H9 (cell line): ENCODE results near the gene CRABP2. TPM values are rescaled to one million over a fixed set of nuclear protein-coding genes. Genes with fewer than 3 reads are reported as not detected.
A peak's percentile ranks its signal among the peaks of the same experiment; 100 is the strongest.

Source experiments
- DNase-seq: peaks from one replicate; pipeline ENCODE4 v3.0.0-alpha.2; 2017
- H2AFZ ChIP-seq: one replicate; pipeline ENCODE4 v1.6.1; 2013; ENCODE audit warnings: mild to moderate bottlenecking, low read length, control low read depth, moderate library complexity
- H2AK5ac ChIP-seq: 2 replicates; pipeline ENCODE4 v1.6.1; 2013; ENCODE audit warnings: low read length, control low read depth, mixed read lengths; ENCODE audit not compliant: insufficient read length
- H2BK120ac ChIP-seq: one replicate; pipeline ENCODE4 v1.6.1; 2013; ENCODE audit warnings: low read depth, mild to moderate bottlenecking, low read length, control low read depth, inconsistent platforms; ENCODE audit not compliant: poor library complexity, severe bottlenecking
- H2BK12ac ChIP-seq: 2 replicates; pipeline ENCODE4 v1.6.1; 2013; ENCODE audit warnings: low read length, control low read depth, mixed read lengths, low read depth; ENCODE audit not compliant: insufficient read length
- H2BK15ac ChIP-seq: 2 replicates; pipeline ENCODE4 v1.6.1; 2013; ENCODE audit warnings: low read depth, low read length, control low read depth
- H2BK20ac ChIP-seq: one replicate; pipeline ENCODE4 v1.6.1; 2013; ENCODE audit warnings: low read depth, mild to moderate bottlenecking, low read length, control low read depth, inconsistent platforms; ENCODE audit not compliant: poor library complexity, severe bottlenecking
- H2BK5ac ChIP-seq: 2 replicates; pipeline ENCODE4 v1.6.1; 2013; ENCODE audit warnings: low read length, control low read depth, mixed read lengths; ENCODE audit not compliant: insufficient read length
- H3K14ac ChIP-seq: 2 replicates; pipeline ENCODE4 v1.6.1; 2013; ENCODE audit warnings: low read length, control low read depth; ENCODE audit not compliant: insufficient read depth
- H3K18ac ChIP-seq: 2 replicates; pipeline ENCODE4 v1.6.1; 2013; ENCODE audit warnings: low read depth, mild to moderate bottlenecking, mixed read lengths, low read length, control low read depth; ENCODE audit not compliant: insufficient read length
- H3K23ac ChIP-seq: 2 replicates; pipeline ENCODE4 v1.6.1; 2013; ENCODE audit warnings: low read length, control low read depth, mixed read lengths, low read depth; ENCODE audit not compliant: insufficient read length
- H3K23me2 ChIP-seq: 2 replicates; pipeline ENCODE4 v1.6.1; 2013; ENCODE audit warnings: low read depth, mild to moderate bottlenecking, mixed read lengths, low read length, control low read depth; ENCODE audit not compliant: insufficient read length, poor library complexity, severe bottlenecking
- H3K27ac ChIP-seq: 2 replicates; pipeline ENCODE4 v1.5.1; 2013; ENCODE audit warnings: low read length, control low read depth, mixed read lengths, low read depth; ENCODE audit not compliant: insufficient read length
- H3K27me3 ChIP-seq: 2 replicates; pipeline ENCODE4 v1.6.1; 2013; ENCODE audit warnings: low read length, control low read depth, inconsistent platforms; ENCODE audit not compliant: insufficient read depth
- H3K4ac ChIP-seq: 2 replicates; pipeline ENCODE4 v1.6.1; 2013; ENCODE audit warnings: low read depth, mild to moderate bottlenecking, control low read depth, inconsistent platforms, low read length, moderate library complexity
- H3K4me1 ChIP-seq: 2 replicates; pipeline ENCODE4 v1.6.1; 2013; ENCODE audit warnings: low read length, control low read depth, inconsistent platforms; ENCODE audit not compliant: insufficient read depth
- H3K4me2 ChIP-seq: 2 replicates; pipeline ENCODE4 v1.6.1; 2013; ENCODE audit warnings: low read length, control low read depth, mixed read lengths; ENCODE audit not compliant: insufficient read length, insufficient read depth
- H3K56ac ChIP-seq: 2 replicates; pipeline ENCODE4 v1.6.1; 2013; ENCODE audit warnings: low read depth, mild to moderate bottlenecking, mixed read lengths, low read length, control low read depth; ENCODE audit not compliant: insufficient read length
- H3K79me1 ChIP-seq: 2 replicates; pipeline ENCODE4 v1.6.1; 2013; ENCODE audit warnings: low read depth, mild to moderate bottlenecking, moderate library complexity, low read length, control low read depth, inconsistent platforms; ENCODE audit not compliant: insufficient read depth, poor library complexity, severe bottlenecking
- H3K79me2 ChIP-seq: 2 replicates; pipeline ENCODE4 v1.6.1; 2013; ENCODE audit warnings: low read length, control low read depth, inconsistent platforms; ENCODE audit not compliant: insufficient read depth
- H3K9ac ChIP-seq: 2 replicates; pipeline ENCODE4 v1.6.1; 2013; ENCODE audit warnings: low read length, control low read depth, mixed read lengths; ENCODE audit not compliant: insufficient read length; ENCODE audit errors: extremely low read depth
- H3K9me3 ChIP-seq: one replicate; pipeline ENCODE4 v1.6.1; 2013; ENCODE audit warnings: low read depth, low read length, inconsistent platforms; ENCODE audit not compliant: control insufficient read depth
- H3T11ph ChIP-seq: one replicate; pipeline ENCODE4 v1.6.1; 2013; ENCODE audit warnings: mild to moderate bottlenecking, low read length, control low read depth, inconsistent platforms
- H4K20me1 ChIP-seq: one replicate; pipeline ENCODE4 v1.6.1; 2013; ENCODE audit not compliant: control insufficient read depth, insufficient read length, insufficient read depth
- H4K5ac ChIP-seq: 2 replicates; pipeline ENCODE4 v1.6.1; 2013; ENCODE audit warnings: low read depth, mild to moderate bottlenecking, mixed read lengths, low read length, control low read depth; ENCODE audit not compliant: insufficient read length
- H4K8ac ChIP-seq: replicated peaks from 2 replicates; pipeline ENCODE4 v1.6.1; 2013; ENCODE audit warnings: low read length, control low read depth, mixed read lengths, low read depth; ENCODE audit not compliant: insufficient read length
- H4K91ac ChIP-seq: 2 replicates; pipeline ENCODE4 v1.6.1; 2013; ENCODE audit warnings: low read depth, mild to moderate bottlenecking, moderate library complexity, mixed read lengths, low read length, control low read depth; ENCODE audit not compliant: insufficient read length
- H3K27ac Mint-ChIP-seq, 3 experiments: 2 replicates in 2 of 3; 3 replicates in 1 of 3; pipeline ENCODE4 v1.8.0; 2020 to 2021; ENCODE audit warnings: mixed read lengths in 3 of 3, mild to moderate bottlenecking in 1 of 3, moderate library complexity in 1 of 3
- H3K27me3 Mint-ChIP-seq: 2 replicates; pipeline ENCODE4 v1.8.0; 2021; ENCODE audit warnings: low read depth, mild to moderate bottlenecking, moderate library complexity, mixed read lengths
- H3K36me3 Mint-ChIP-seq, 3 experiments: 2 replicates in 2 of 3; 3 replicates in 1 of 3; pipeline ENCODE4 v1.8.0; 2020 to 2021; ENCODE audit warnings: low read depth in 3 of 3, mixed read lengths in 3 of 3; ENCODE audit not compliant: insufficient read depth in 1 of 3
- H3K4me1 Mint-ChIP-seq, 2 experiments: 2 replicates each; pipeline ENCODE4 v1.8.0; 2020; ENCODE audit warnings: mixed read lengths in 2 of 2
- H3K4me3 Mint-ChIP-seq, 2 experiments: 2 replicates in 1 of 2; 3 replicates in 1 of 2; pipeline ENCODE4 v1.8.0; 2020 to 2021; ENCODE audit warnings: mild to moderate bottlenecking in 2 of 2, mixed read lengths in 2 of 2, moderate library complexity in 1 of 2
- H3K9me3 Mint-ChIP-seq, 2 experiments: 2 replicates in 1 of 2; 3 replicates in 1 of 2; pipeline ENCODE4 v1.8.0; 2020; ENCODE audit warnings: mild to moderate bottlenecking in 2 of 2, mixed read lengths in 2 of 2, moderate library complexity in 1 of 2
- CTCF ChIP-seq: fragments of 200-600 bp; sonication (generic); conservative IDR thresholded peaks from 3 replicates; pipeline ENCODE4 v1.8.0; 2021; ENCODE audit warnings: antibody characterized with exemption, mild to moderate bottlenecking
- WGBS: extraction: QIAGEN DNeasy Blood & Tissue Kit; methylation state at CpG from one replicate; pipeline ENCODE4 v1.1.7; 2013; ENCODE audit warnings: missing lambda C conversion rate, low lambda C conversion rate, mixed read lengths; ENCODE audit not compliant: insufficient read length; ENCODE audit errors: extremely low coverage; 5-methylcytosine and 5-hydroxymethylcytosine counted together
- total RNA-seq: library from RNA; stranded (reverse); gene quantifications from 2 replicates; pipeline ENCODE4 v1.2.1, GENCODE V29; 2021

Gene CRABP2
- total RNA-seq, 1 experiment from 2014 or later: 184 TPM

DNA sequence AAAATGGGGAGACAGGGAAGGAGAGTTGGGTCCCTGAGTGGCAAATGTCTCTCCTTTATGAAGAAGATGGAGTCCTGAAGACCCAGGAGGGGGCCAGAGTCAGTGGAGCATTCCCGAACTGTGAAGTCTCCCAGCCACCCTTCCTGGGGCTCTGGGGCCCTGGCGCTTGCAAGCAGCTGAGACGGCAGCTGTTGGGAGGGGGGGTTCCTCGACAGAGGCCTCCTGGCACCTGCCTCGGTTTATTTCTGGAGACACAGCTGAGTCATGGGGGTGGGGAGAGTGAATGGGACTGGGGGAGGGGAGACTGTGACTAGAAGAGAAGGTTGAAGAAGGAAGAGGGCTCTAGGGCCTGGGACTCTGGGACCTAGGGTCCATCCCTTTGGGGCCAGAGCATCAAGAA, 42.2 kb downstream of the CRABP2 start:
- Histone ChIP-seq H4K8ac (no peak overlapping the region), H3K23ac (no peak overlapping the region), H3K23me2 (no peaks in the 10 kb centered on the region), H4K5ac (no peak overlapping the region), H2BK20ac (no peak overlapping the region), H2BK15ac (no peak overlapping the region), H4K20me1 (no peaks in the 10 kb centered on the region), H3T11ph (no peak overlapping the region), H2BK5ac (no peak overlapping the region), H3K4me2 (no peak overlapping the region), H3K79me1 (no peaks in the 10 kb centered on the region), H4K91ac (no peak overlapping the region), H3K4me1 (peaks cover 22% of the 10 kb centered on the region; the same call in 1 of the 2 replicates), H3K9ac (no peak overlapping the region), H3K9me3 (no peaks in the 10 kb centered on the region), H2BK120ac (no peak overlapping the region), H3K4ac (no peak overlapping the region), H3K27ac (no peak overlapping the region), H3K79me2 (no peaks in the 10 kb centered on the region), H3K14ac (no peak overlapping the region), H2BK12ac (no peak overlapping the region), H2AFZ (no peak overlapping the region), H2AK5ac (no peak overlapping the region), H3K27me3 (no peaks in the 10 kb centered on the region; the same call in 1 of the 2 replicates), H3K18ac (no peak overlapping the region), H3K56ac (no peak overlapping the region)
- DNase-seq: peak; percentile 61
- no peak for TF ChIP-seq CTCF
- Mint-ChIP-seq H3K27ac (peak overlapping the region; percentile 36 to 86 (median 64)), H3K9me3 (no peaks in the 10 kb centered on the region; a peak in 1 of 5 replicates), H3K36me3 (no peaks in the 10 kb centered on the region), H3K4me1 (peaks cover 84 to 86% of the 10 kb centered on the region in 2 experiments), H3K27me3 (peaks cover 20% of the 10 kb centered on the region), H3K4me3 (peak overlapping the region; percentile 4 to 5; a peak in 1 of 5 replicates)
- WGBS: no CpG with 5 or more reads among the region's 5 CpGs
